Heart left ventricle (tissue), 13 donors: ENCODE data around the gene MTMR2.

Experiments
- POLR2A ChIP-seq, 2 donors: fragments of 450-650 bp; IDR thresholded peaks; one replicate each; pipeline ENCODE4 v1.6.1; 2017; ENCODE audit warnings: antibody characterized with exemption in 2 of 2, mild to moderate bottlenecking in 2 of 2, moderate library complexity in 2 of 2
- TF ChIP-seq, protein P1 (sequence below), 12 donors: fragments of 200-600 bp; sonication (generic) in 4 of 12; IDR thresholded peaks; one replicate each; pipeline versions ENCODE4 v1.5.0 to v1.8.0; 2018 to 2022; ENCODE audit warnings: antibody characterized with exemption in 12 of 12, mild to moderate bottlenecking in 5 of 12
- donor health status: ischemic (EF 13 %, LVEDD 7.1; RV severe dilation, severe dysfunction).
- donor health status: DM: no; HTN: yes; CAD: no.
- donor health status: DM: no; HTN: no; CAD: no.
- donor health status: ischemic (EF 25% LVEDD 6.9; RV normal size, moderate dysfunction).
- donor health status: ischemic (EF 25% LVEDD 5.7; RV mildly dilated, moderate dysfunction).
- donor health status: ischemic (EF 35%, LVEDD 5.7; RV mildly dilated, moderate dysfunction).
- donor health status: nonischemic (EF 11% LVEDD 7.7; RV severe dilation, severe dysfunction).
- donor health status: DM: yes; HTN: yes; CAD: no.
- donor health status: PGD.
- donor health status: ischemic (EF 29% LVEDD 5.4; RV normal size, mild dysfunction).
- donor health status: nonischemic (EF 23%, LVEDD 6.1; RV moderate dilation, normal function).

DNA sequence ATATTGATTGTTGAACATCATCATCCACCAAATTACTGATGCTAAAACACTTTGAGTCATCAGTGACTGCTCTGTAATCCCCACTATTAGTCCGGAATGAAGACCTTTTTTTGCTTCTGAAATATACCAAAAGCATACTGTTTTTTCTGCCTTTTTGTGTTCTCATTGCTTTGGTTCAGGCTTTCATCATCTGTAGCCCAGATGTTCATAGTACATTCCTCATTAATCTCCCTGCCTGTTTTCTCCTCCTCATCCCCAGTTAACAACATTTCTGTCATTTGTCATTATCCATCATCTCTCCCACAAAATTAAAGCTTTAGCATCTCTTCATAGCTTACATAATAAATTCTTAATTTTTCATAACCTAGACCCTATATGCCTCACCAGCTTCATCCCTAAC, 124.4 kb downstream of the MTMR2 start:
- TF ChIP-seq, protein P1, sequence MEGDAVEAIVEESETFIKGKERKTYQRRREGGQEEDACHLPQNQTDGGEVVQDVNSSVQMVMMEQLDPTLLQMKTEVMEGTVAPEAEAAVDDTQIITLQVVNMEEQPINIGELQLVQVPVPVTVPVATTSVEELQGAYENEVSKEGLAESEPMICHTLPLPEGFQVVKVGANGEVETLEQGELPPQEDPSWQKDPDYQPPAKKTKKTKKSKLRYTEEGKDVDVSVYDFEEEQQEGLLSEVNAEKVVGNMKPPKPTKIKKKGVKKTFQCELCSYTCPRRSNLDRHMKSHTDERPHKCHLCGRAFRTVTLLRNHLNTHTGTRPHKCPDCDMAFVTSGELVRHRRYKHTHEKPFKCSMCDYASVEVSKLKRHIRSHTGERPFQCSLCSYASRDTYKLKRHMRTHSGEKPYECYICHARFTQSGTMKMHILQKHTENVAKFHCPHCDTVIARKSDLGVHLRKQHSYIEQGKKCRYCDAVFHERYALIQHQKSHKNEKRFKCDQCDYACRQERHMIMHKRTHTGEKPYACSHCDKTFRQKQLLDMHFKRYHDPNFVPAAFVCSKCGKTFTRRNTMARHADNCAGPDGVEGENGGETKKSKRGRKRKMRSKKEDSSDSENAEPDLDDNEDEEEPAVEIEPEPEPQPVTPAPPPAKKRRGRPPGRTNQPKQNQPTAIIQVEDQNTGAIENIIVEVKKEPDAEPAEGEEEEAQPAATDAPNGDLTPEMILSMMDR (IDR thresholded peaks at IDR 0.05) = no peak
- no peak for TF ChIP-seq POLR2A (IDR thresholded peaks at IDR 0.05)
